HUES48 (cell line): ENCODE measurements around the gene RBMS3.

Source experiments
- H3K27ac ChIP-seq: one replicate; pipeline ENCODE4 v1.7.0; 2013; ENCODE audit warnings: low read depth, low read length, inconsistent platforms
- H3K27me3 ChIP-seq: 2 replicates; pipeline ENCODE4 v1.6.1; 2013; ENCODE audit warnings: mild to moderate bottlenecking, low read length; ENCODE audit not compliant: control insufficient read depth, insufficient read depth
- H3K36me3 ChIP-seq: 2 replicates; pipeline ENCODE4 v1.6.1; 2013; ENCODE audit warnings: low read length; ENCODE audit not compliant: control insufficient read depth, insufficient read depth
- H3K4me1 ChIP-seq: 2 replicates; pipeline ENCODE4 v1.6.1; 2013; ENCODE audit warnings: mild to moderate bottlenecking, low read length; ENCODE audit not compliant: control insufficient read depth, insufficient read depth
- H3K4me3 ChIP-seq: 2 replicates; pipeline ENCODE4 v1.5.1; 2013; ENCODE audit warnings: mild to moderate bottlenecking, low read depth, low read length
- H3K9ac ChIP-seq: 2 replicates; pipeline ENCODE4 v1.6.1; 2013; ENCODE audit warnings: mild to moderate bottlenecking, low read depth, low read length, moderate library complexity
- H3K9me3 ChIP-seq: 2 replicates; pipeline ENCODE4 v1.6.1; 2013; ENCODE audit warnings: low read length; ENCODE audit not compliant: control insufficient read depth, insufficient read depth

Gene RBMS3

GRCh38 chr3:29614954-29615353 lies 334.1 kb downstream of the RBMS3 start:
- Histone ChIP-seq H3K9ac (no peak overlapping the region), H3K4me1 (no peaks in the 10 kb centered on the region), H3K36me3 (no peaks in the 10 kb centered on the region), H3K27me3 (no peaks in the 10 kb centered on the region), H3K27ac (no peak overlapping the region), H3K4me3 (no peak overlapping the region), H3K9me3 (no peaks in the 10 kb centered on the region)

- Histone ChIP-seq H3K9ac (no peak overlapping the region), H3K9me3 (no peaks in the 10 kb centered on the region), H3K36me3 (no peaks in the 10 kb centered on the region), H3K4me3 (no peak overlapping the region), H3K4me1 (no peaks in the 10 kb centered on the region), H3K27ac (no peak overlapping the region), H3K27me3 (no peaks in the 10 kb centered on the region)
These were observed 337.8 kb downstream of the RBMS3 start for GRCh38 chr3:29618395-29619282.

- Histone ChIP-seq H3K27ac (no peak overlapping the region), H3K4me3 (no peak overlapping the region), H3K4me1 (no peaks in the 10 kb centered on the region), H3K9ac (no peak overlapping the region), H3K9me3 (no peaks in the 10 kb centered on the region), H3K27me3 (no peaks in the 10 kb centered on the region), H3K36me3 (no peaks in the 10 kb centered on the region)
These were observed 338.8 kb downstream of the RBMS3 start for GRCh38 chr3:29619676-29620075.

- Histone ChIP-seq H3K4me3 (no peak overlapping the region), H3K27ac (no peak overlapping the region), H3K27me3 (no peaks in the 10 kb centered on the region), H3K4me1 (peaks cover 39% of the 10 kb centered on the region), H3K9me3 (no peaks in the 10 kb centered on the region), H3K36me3 (no peaks in the 10 kb centered on the region), H3K9ac (no peak overlapping the region)
These were observed 346.6 kb downstream of the RBMS3 start for GRCh38 chr3:29627136-29628117.

- Histone ChIP-seq H3K9ac (no peak overlapping the region), H3K4me3 (no peak overlapping the region), H3K9me3 (no peaks in the 10 kb centered on the region), H3K4me1 (peaks cover 42% of the 10 kb centered on the region), H3K27me3 (no peaks in the 10 kb centered on the region), H3K27ac (no peak overlapping the region), H3K36me3 (no peaks in the 10 kb centered on the region)
These were observed 347.9 kb downstream of the RBMS3 start for GRCh38 chr3:29628795-29629194.

GRCh38 chr3:29635888-29636287 lies 355.0 kb downstream of the RBMS3 start:
- Histone ChIP-seq H3K9ac (no peak overlapping the region), H3K4me3 (no peak overlapping the region), H3K27me3 (no peaks in the 10 kb centered on the region), H3K4me1 (peaks cover 39% of the 10 kb centered on the region), H3K36me3 (no peaks in the 10 kb centered on the region), H3K27ac (no peak overlapping the region), H3K9me3 (peaks cover 3% of the 10 kb centered on the region; the same call in 1 of the 2 replicates)

GRCh38 chr3:29637068-29637467 lies 356.2 kb downstream of the RBMS3 start:
- Histone ChIP-seq H3K27me3 (no peaks in the 10 kb centered on the region), H3K36me3 (no peaks in the 10 kb centered on the region), H3K4me1 (peaks cover 29% of the 10 kb centered on the region), H3K9ac (no peak overlapping the region), H3K9me3 (peaks cover 3% of the 10 kb centered on the region; the same call in 1 of the 2 replicates), H3K27ac (no peak overlapping the region), H3K4me3 (no peak overlapping the region)

- peaks cover 27% of the 10 kb centered on the region for H3K4me1 ChIP-seq
- H3K27ac ChIP-seq = peak overlapping the region; percentile 36
- no peaks in the 10 kb centered on the region for H3K27me3 ChIP-seq
- H3K9me3 ChIP-seq = peaks cover 3% of the 10 kb centered on the region; the same call in 1 of the 2 replicates
- no peak overlapping the region for H3K9ac ChIP-seq
- no peak overlapping the region; the same call in 1 of the 2 replicates for H3K4me3 ChIP-seq
- no peaks in the 10 kb centered on the region for H3K36me3 ChIP-seq
These were observed 358.9 kb downstream of the RBMS3 start for GRCh38 chr3:29639578-29640290.

- no peaks in the 10 kb centered on the region for H3K27me3 ChIP-seq
- peaks cover 27% of the 10 kb centered on the region for H3K4me1 ChIP-seq
- no peak overlapping the region for H3K4me3 ChIP-seq
- no peaks in the 10 kb centered on the region for H3K36me3 ChIP-seq
- H3K9me3 ChIP-seq = no peaks in the 10 kb centered on the region
- no peak overlapping the region; the same call in 1 of the 2 replicates for H3K9ac ChIP-seq
- no peak overlapping the region for H3K27ac ChIP-seq
These were observed 361.6 kb downstream of the RBMS3 start for GRCh38 chr3:29642393-29643033.

GRCh38 chr3:29643034-29643425 lies 362.2 kb downstream of the RBMS3 start:
- Histone ChIP-seq H3K9me3 (no peaks in the 10 kb centered on the region), H3K4me3 (no peak overlapping the region), H3K27ac (no peak overlapping the region), H3K4me1 (peaks cover 27% of the 10 kb centered on the region), H3K9ac (no peak overlapping the region), H3K36me3 (no peaks in the 10 kb centered on the region), H3K27me3 (no peaks in the 10 kb centered on the region)
